ENCODE results near the gene CACNA1S. TPM values are rescaled to one million over a fixed set of nuclear protein-coding genes. Genes with fewer than 3 reads are reported as not detected.

CACNA1S gene
- total RNA-seq, 2 donors from 2014 or later = not detected

- Histone ChIP-seq H3K9me3 (no peaks in the 10 kb centered on the region), H3K36me3 (peaks cover 23% of the 10 kb centered on the region), H3K4me1 (ENCODE audit: control insufficient read depth in 1 of 2, low read depth in 2 of 2) (no peaks in the 10 kb centered on the region), H3K27ac (no peak overlapping the region), H3K27me3 (replicated peaks; ENCODE audit: insufficient read depth) (no peaks in the 10 kb centered on the region), H3K4me3 (no peak overlapping the region)
- ATAC-seq (ENCODE audit: insufficient number of reproducible peaks, low FRiP score, low read depth) (no peak), DNase-seq (ENCODE audit: low spot score) (no peak)
- TF ChIP-seq CTCF (IDR thresholded peaks at IDR 0.05) = no peak
Observed at GRCh38 chr1:201146626-201147390, 34.6 kb upstream of the CACNA1S start.

DNA sequence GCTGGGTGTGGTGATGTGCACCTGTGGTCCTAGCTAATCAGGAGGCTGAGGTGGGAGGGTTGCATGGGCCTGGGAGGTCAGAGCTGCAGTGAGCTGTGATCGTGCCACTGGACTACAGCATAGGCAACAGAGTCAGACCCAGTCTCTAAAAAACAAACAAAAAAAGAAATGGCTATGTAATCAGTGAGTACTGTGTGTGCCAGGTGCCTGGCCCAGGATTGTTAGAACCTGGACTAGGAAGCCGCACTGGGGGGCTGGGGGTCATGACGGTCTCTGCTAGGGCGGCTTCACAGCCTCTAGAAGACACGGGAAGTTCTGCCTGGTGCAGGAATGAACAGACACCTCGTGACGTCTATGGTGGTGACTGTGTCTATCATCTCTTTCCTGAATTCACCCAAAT is 33.6 kb upstream of the CACNA1S start:
- DNase-seq (ENCODE audit: low spot score) = no peak

DNA sequence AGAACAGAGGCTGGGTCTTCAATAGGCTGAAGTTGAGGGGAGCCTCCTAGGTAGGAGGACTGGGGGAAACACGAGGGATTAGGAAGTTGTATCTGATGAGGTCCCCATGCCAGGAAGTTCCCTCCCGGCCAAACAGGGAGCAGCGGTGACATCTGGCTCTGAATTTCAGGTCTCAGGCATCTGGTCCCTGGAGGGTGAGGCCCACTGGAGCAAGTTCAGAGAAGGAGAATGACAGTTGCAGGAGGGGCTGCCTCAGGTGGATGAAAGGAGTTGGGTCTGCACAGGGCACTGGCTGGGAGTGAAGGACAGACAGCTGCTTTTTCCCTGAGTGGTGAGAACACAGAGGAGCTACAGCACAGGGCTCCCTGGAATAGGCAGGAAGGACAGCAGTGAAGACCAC is 32.9 kb upstream of the CACNA1S start:
- no peak for DNase-seq (ENCODE audit: low spot score)
- peaks cover 25% of the 10 kb centered on the region for H3K36me3 ChIP-seq
- no peak for ATAC-seq (ENCODE audit: insufficient number of reproducible peaks, low FRiP score, low read depth)
- no peaks in the 10 kb centered on the region for H3K27me3 ChIP-seq (replicated peaks; ENCODE audit: insufficient read depth)
- H3K4me1 ChIP-seq (ENCODE audit: control insufficient read depth in 1 of 2, low read depth in 2 of 2) = no peaks in the 10 kb centered on the region
- no peak for TF ChIP-seq CTCF (IDR thresholded peaks at IDR 0.05)
- H3K4me3 ChIP-seq = no peak overlapping the region
- H3K27ac ChIP-seq = no peak overlapping the region
- H3K9me3 ChIP-seq = no peaks in the 10 kb centered on the region

More for the DNA sequence above, 33.6 kb upstream of the CACNA1S start:
- Histone ChIP-seq H3K9me3 (no peaks in the 10 kb centered on the region), H3K4me3 (no peak overlapping the region), H3K27ac (no peak overlapping the region), H3K27me3 (replicated peaks; ENCODE audit: insufficient read depth) (no peaks in the 10 kb centered on the region), H3K36me3 (peaks cover 23% of the 10 kb centered on the region), H3K4me1 (ENCODE audit: control insufficient read depth in 1 of 2, low read depth in 2 of 2) (no peaks in the 10 kb centered on the region)
- TF ChIP-seq CTCF (IDR thresholded peaks at IDR 0.05) = no peak
- no peak for ATAC-seq (ENCODE audit: insufficient number of reproducible peaks, low FRiP score, low read depth)

- Histone ChIP-seq H3K36me3 (peaks cover 29% of the 10 kb centered on the region), H3K4me3 (no peak overlapping the region), H3K27ac (no peak overlapping the region), H3K9me3 (no peaks in the 10 kb centered on the region), H3K27me3 (replicated peaks; ENCODE audit: insufficient read depth) (no peaks in the 10 kb centered on the region), H3K4me1 (ENCODE audit: control insufficient read depth in 1 of 2, low read depth in 2 of 2) (no peaks in the 10 kb centered on the region)
- DNase-seq (ENCODE audit: low spot score) (no peak), ATAC-seq (ENCODE audit: insufficient number of reproducible peaks, low FRiP score, low read depth) (no peak)
- no peak for TF ChIP-seq CTCF (IDR thresholded peaks at IDR 0.05)
Observed at GRCh38 chr1:201144701-201145100, 32.5 kb upstream of the CACNA1S start.

DNA sequence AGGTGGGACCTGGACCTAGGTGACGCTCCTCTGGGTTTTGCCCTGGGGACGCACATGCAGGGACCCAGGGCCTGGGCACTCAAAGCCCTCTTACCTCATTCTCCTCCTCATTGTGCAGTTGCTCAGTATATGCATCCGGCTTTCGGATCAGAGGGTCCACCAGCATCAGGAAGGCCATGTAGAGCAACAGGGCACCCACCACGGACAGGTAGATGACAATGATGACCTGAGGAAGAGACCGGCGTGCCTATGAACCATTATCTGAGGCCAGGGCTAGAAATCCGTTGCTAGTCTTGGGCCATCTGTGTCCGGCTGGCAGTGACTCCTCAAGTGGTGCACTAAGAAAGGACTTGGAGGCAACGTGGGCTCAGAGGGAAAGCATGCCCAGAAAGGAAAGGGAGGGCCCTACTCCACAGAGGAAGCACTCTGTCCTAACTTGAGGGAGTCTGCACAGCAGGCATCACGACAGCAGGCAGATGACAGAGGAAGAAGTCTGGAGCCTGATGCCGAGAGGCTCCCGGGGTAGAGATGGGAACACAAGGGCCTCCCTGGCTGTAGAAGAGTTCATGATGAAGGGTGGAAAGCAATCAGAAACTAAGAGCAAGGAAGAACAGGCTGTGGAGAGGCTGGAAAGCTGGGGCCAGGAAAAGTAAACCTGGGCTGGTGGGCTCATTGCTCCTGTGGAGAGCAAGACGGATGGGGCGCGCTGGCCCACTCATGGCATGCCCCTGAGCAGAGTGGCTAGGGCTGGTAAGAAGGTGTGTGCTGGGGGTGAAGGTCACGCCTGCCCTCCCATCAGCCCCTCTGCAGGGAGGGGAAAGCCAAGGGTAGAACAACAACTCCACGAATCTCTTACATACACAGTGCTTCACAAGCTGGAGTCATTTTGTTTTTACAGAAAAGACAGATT is 31.8 kb upstream of the CACNA1S start:
- no peak for TF ChIP-seq CTCF (IDR thresholded peaks at IDR 0.05)
- H3K27ac ChIP-seq = no peak overlapping the region
- H3K4me3 ChIP-seq = no peak overlapping the region
- no peaks in the 10 kb centered on the region for H3K9me3 ChIP-seq
- no peak for DNase-seq (ENCODE audit: low spot score)
- H3K36me3 ChIP-seq = peaks cover 30% of the 10 kb centered on the region
- no peak for ATAC-seq (ENCODE audit: insufficient number of reproducible peaks, low FRiP score, low read depth)
- H3K27me3 ChIP-seq (replicated peaks; ENCODE audit: insufficient read depth) = no peaks in the 10 kb centered on the region
- no peaks in the 10 kb centered on the region for H3K4me1 ChIP-seq (ENCODE audit: control insufficient read depth in 1 of 2, low read depth in 2 of 2)

All from thoracic aorta (tissue), 2 donors.